Measurements from ENCODE around the gene EFHC1.

DNA sequence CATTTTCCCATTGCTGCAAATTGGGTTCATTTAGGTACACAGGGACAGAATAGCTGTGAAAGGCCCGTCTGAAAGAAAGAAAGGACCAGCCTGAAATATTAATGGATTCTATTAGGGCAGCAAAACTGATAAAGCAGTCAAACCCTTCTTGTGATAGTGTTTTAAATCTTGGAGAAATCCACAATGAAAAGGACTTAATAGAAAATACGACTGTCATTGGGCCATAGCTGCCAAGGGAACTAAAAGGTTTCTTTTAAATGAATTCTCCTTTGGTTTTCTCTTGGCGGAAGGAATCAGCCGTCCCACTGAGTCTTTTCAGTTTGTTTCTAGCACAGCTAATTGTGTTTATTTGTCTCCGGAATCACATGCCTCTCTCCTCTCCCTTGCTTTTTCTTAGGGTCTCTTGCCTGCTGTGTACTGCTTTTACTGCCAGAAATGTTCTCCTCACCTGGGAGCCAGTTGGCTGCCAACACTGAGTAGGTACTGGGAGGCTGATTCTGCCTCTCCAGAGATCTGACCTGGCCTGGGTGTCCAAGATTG is 46.9 kb upstream of the EFHC1 start:
- TF ChIP-seq, protein P1, sequence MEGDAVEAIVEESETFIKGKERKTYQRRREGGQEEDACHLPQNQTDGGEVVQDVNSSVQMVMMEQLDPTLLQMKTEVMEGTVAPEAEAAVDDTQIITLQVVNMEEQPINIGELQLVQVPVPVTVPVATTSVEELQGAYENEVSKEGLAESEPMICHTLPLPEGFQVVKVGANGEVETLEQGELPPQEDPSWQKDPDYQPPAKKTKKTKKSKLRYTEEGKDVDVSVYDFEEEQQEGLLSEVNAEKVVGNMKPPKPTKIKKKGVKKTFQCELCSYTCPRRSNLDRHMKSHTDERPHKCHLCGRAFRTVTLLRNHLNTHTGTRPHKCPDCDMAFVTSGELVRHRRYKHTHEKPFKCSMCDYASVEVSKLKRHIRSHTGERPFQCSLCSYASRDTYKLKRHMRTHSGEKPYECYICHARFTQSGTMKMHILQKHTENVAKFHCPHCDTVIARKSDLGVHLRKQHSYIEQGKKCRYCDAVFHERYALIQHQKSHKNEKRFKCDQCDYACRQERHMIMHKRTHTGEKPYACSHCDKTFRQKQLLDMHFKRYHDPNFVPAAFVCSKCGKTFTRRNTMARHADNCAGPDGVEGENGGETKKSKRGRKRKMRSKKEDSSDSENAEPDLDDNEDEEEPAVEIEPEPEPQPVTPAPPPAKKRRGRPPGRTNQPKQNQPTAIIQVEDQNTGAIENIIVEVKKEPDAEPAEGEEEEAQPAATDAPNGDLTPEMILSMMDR (IDR thresholded peaks at IDR 0.05; ENCODE audit: insufficient read depth, low read length, poor library complexity, severe bottlenecking), result no peak
- TF ChIP-seq EZH2phosphoT487 (conservative IDR thresholded peaks at IDR 0.05; ENCODE audit: low read length), result no peak
